ENCODE results near the gene UBE4A.

The UBE4A gene

DNA sequence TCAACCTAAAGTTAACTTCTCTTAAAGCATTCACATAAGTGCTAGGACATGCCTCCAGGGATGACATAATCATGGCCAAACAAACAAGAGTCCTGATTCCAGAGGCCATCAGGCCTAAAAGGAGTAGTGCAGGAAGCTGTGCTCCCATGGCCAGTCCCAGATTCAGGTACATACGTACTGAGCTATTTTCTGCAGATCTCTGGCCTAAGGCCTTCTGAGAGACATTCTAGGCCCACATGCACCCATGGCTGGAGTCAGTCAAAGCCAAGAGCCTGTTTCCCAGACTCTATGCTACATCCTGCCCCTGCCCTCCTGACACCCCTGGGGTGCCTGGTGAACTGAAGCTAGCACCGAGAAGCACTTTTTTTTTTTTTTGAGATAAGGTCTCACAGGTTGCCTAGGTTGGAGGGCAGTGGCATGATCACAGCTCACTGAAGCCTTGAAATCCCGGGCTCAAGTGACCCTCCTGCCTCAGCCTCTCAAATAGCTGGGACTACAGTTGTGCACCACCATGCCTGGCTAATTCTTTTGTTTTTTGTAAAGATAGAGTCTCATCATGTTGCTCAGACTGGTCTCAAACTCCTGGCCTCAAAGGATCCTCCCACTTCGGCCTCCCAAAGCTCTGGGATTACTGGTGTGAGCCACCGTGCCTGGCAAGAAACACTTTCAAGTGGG lies 17.4 kb upstream of the UBE4A start:
- no peak for DNase-seq (ENCODE audit: low spot score)

- no peak for DNase-seq (ENCODE audit: low spot score)
Measured at GRCh38 chr11:118342503-118343161, 16.8 kb upstream of the UBE4A start, which contains the start of gene CD3D. Gene CD3D, minus strand, starts transcription at chr11:118342705. Its CDS starts 98 bp downstream, at chr11:118342607.

DNA sequence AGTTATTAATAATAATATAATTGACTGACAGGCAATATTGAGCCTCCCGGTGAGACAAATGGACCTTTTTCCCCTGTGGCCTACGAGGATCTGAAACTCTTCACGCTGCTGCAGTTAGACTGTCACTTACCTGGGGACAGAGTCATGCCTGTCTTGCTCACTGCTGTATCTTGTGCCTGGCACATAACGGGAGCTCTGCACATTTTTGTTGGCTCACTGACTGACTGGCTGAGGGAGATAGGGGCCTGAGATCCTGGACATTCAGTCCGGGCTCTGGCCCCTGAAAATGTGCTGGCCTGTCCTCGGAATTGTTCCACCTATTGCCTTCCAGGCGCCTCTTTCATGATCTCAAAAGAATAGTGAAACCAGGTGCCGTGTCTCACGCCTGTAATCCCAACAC lies 16.2 kb upstream of the UBE4A start:
- DNase-seq (ENCODE audit: low spot score), result no peak

DNA sequence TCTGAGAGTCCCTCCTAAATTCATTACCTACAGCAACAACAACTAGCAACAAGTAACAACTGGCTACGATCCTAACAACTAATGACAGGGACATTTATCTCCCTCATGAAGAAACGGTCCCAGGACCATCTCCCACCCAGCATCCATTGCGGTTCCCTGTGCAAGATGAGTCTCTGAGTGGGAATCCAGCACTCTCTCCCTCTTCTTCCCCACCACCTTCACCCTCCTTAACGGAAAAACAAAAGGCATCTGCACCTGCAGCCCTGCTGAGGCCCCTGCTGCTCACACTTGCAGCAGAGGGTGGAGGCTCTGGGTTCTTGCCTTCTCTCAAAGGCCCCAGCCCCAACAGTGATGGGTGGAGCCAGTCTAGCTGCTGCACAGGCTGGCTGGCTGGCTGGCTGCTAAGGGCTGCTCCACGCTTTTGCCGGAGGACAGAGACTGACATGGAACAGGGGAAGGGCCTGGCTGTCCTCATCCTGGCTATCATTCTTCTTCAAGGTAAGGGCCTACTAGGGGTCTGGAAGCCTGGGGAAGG lies 15.4 kb upstream of the UBE4A start, which contains the start of gene CD3G:
CD3G (plus strand) TSS at position 364 of the 535 bp plus-strand sequence; CDS start at position 444, 80 bp downstream.
- no peak for DNase-seq (ENCODE audit: low spot score)

- DNase-seq (ENCODE audit: low spot score), result no peak
Measured at GRCh38 chr11:118349475-118349874, 9.9 kb upstream of the UBE4A start.

- DNase-seq (ENCODE audit: low spot score), result peak; percentile 8
Measured at GRCh38 chr11:118353084-118353710, 6.2 kb upstream of the UBE4A start.

- DNase-seq (ENCODE audit: low spot score), result no peak
Measured at GRCh38 chr11:118358071-118358470, 1.3 kb upstream of the UBE4A start.

DNA sequence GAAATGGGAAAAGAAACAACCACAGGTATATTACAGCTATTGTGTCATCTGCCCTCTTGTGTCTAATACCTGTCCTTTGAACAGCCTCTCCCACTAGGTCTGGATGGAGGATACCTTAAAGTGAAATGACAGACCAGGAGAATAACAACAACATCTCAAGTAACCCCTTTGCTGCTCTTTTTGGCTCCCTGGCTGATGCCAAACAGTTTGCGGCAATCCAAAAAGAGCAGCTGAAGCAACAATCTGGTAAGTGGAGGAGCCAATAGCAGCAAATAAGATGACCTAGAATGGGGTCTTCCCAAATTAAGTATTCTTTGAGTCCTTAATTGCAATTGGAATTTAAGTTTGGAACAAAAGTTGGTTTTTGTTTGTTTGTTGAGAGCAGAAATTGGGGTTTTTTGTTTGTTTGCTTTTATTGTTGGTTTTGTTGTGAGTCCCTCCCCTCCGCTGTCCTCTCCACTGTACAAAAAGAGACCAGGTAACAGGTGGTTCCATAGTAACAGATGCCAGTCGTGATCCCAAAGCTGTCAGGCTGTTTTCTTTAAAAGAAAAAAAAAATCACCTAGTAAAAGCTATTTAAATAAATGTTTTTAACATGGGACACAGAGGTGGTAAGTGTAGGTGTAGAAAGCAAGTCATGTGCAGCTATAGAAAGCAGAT lies 5.7 kb downstream of the UBE4A start:
- no peak for DNase-seq (ENCODE audit: low spot score)

GRCh38 chr11:118366287-118366686 lies 6.9 kb downstream of the UBE4A start:
- DNase-seq (ENCODE audit: low spot score), result no peak

DNA sequence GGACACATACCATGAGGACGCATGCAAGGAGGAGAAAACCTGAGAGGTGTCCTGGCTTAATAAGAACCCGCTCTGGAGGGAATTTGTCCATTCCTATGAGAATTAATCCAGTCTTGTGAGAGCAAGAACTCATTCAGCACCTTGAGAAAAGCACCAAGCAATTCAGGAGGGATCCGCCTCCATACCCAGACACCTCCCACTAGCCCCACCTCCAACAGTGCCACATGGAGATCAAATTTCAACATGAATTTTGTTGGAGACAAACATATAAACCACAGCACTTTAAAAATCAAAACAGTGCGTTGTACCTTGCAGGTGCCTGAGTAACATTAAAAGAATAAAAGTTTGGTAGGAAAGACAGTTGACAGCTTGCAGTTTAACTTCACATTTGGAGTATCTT lies 11.4 kb downstream of the UBE4A start:
- no peak for DNase-seq (ENCODE audit: low spot score)

- DNase-seq (ENCODE audit: low spot score), result no peak
Measured at GRCh38 chr11:118373263-118373662, 13.9 kb downstream of the UBE4A start.

DNA sequence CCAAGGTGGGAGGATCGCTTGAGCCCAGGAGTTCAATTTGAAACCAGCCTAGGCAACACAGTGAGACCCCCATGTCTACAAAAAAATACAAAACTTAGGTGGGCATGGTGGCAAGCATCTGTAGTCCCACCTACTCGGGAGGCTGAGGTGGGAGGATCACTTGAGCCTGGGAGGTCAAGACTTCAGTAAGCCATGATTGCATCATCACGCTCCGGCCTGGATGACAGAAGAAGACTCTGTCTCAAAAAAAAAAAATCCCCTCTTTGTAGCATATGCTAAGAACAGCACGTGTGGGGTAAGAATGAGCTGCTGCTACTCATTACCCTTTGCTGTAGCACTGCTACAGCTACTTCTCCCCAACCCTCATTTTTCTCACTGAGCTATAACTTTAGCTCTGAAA lies 14.5 kb downstream of the UBE4A start:
- DNase-seq (ENCODE audit: low spot score), result no peak

DNA sequence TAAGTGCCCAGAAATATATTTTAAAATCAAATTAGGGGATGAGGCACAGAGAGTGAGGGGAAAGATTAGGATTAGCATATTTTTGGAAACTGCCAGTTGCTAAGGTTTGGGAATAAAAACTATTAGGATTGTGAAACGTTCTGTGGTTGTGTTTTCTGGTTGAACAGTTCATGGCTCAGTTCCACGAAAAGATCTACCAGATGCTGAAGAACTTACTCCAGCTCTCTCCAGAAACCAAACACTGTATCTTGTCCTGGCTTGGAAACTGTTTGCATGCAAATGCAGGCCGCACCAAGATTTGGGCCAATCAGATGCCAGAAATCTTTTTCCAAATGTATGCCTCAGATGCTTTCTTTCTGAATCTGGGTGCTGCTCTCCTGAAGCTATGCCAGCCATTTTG lies 15.3 kb downstream of the UBE4A start:
- DNase-seq (ENCODE audit: low spot score), result no peak

DNA sequence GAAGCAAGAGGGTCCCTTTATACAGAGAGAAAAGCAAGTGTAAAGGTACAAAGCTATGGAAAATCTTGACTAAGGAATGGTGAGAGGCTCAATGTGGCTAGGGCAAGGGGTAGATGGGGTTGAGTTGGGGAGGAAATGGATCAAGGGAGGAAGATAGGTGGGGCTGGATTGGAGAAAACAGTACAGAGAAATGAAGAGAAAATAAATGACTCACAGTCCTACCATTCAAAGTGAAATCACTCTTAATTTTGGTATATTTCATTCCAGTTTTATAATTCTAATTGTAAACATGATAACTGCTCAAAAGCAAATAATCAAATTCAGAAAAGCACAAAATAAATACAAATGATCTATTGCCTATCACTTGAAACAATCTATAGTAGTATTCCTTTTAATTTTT lies 16.6 kb downstream of the UBE4A start:
- no peak for DNase-seq (ENCODE audit: low spot score)

GRCh38 chr11:118379497-118379896 lies 20.1 kb downstream of the UBE4A start:
- no peak for DNase-seq (ENCODE audit: low spot score)

DNA sequence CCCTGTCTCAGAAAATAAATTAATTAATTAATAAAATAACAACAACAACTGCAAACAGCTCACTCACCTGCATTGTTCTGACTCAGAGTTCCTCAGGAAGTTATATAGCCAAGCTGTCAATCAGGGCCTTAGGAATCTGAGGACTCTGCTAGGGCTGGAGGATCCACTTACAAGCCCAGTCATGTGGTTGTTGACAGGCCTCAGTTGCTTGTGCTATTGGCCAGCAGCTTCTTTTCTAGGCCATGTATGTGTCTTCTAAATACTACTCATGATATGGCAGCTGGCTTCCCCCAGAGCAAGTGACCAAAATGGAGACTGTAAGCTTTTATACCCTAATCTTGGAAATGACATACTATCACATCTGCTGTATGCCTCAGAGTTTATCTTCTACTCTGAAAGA lies 21.2 kb downstream of the UBE4A start:
- DNase-seq (ENCODE audit: low spot score), result no peak

DNA sequence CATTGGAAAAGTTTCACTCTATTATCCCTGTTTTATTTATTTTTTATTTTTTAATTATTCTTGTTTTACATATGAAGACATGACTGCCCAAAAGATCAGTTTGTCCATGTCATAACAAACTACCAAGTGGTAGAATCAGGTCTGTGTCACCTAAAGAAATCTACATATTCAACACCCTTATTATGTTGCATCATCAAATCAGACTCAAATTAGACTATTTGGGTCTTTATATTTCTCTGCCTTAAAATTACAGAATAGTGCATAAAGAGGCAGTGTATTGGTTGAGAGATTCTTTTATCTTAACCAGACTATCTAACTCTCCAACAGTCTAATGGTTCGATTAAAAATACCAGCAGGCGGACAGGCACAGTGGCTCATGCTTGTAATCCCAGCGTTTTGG lies 23.6 kb downstream of the UBE4A start:
- no peak for DNase-seq (ENCODE audit: low spot score)

DNA sequence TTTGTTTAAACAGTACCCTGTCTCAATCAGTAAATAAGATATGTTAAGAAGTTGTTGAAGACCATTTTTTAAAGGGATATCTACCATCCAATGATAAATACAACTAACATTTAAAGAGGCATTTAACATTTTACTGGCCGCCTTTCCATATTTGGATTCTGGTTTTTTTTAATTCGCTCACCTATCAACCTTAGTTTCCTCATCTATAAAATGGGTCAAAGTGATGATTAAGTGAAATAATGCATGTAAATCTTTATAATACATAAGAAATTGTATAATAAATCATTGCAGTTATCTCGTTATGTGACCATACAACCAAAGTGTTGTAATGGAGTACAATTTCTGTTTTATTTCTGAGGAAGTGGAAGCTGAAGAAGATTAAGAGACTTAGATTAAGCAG lies 24.3 kb downstream of the UBE4A start:
- DNase-seq (ENCODE audit: low spot score), result no peak

- no peak for DNase-seq (ENCODE audit: low spot score)
Measured at GRCh38 chr11:118396097-118396501, 36.7 kb downstream of the UBE4A start.

GRCh38 chr11:118397448-118397847 lies 38.0 kb downstream of the UBE4A start:
- no peak for DNase-seq (ENCODE audit: low spot score)

- no peak for DNase-seq (ENCODE audit: low spot score)
Measured at GRCh38 chr11:118398791-118399559, 39.6 kb downstream of the UBE4A start.
